ENCODE results near the gene LRCH4. TPM values are rescaled to one million over a fixed set of nuclear protein-coding genes. Genes with fewer than 3 reads are reported as not detected.

LRCH4 gene
- total and polyA plus RNA-seq, 2 of the 13 experiments (the other 11 are each of a cell fraction or from before 2014, with no cell fraction given) = 7.0 to 9.3 TPM

- TF ChIP-seq ZNF513 (CRISPR knock-in tag; conservative IDR thresholded peaks at IDR 0.05) (no peak), ZNF746 (CRISPR knock-in tag; IDR thresholded peaks at IDR 0.05) (no peak), ZSCAN22 (CRISPR knock-in tag; IDR thresholded peaks at IDR 0.05) (no peak), FOSL1 (CRISPR knock-in tag; IDR thresholded peaks at IDR 0.05; ENCODE audit: borderline replicate concordance) (no peak), ZBTB20 (CRISPR knock-in tag; IDR thresholded peaks at IDR 0.05; ENCODE audit: borderline replicate concordance, low read depth) (peak; percentile 56; the same call in 1 of the 2 replicates), TAF15 (IDR thresholded peaks at IDR 0.05; ENCODE audit: low read depth, low read length, poor library complexity, severe bottlenecking) (no peak), ZNF839 (CRISPR knock-in tag; IDR thresholded peaks at IDR 0.05; ENCODE audit: borderline replicate concordance) (no peak), ZNF292 (CRISPR knock-in tag; IDR thresholded peaks at IDR 0.05; ENCODE audit: borderline replicate concordance, low read depth) (0 out of 2 replicates have a peak, but pooled peaks have one; percentile 18), HNRNPUL1 (IDR thresholded peaks at IDR 0.05; ENCODE audit: low read depth, low read length) (no peak)
- TF ChIP-seq, protein P1, sequence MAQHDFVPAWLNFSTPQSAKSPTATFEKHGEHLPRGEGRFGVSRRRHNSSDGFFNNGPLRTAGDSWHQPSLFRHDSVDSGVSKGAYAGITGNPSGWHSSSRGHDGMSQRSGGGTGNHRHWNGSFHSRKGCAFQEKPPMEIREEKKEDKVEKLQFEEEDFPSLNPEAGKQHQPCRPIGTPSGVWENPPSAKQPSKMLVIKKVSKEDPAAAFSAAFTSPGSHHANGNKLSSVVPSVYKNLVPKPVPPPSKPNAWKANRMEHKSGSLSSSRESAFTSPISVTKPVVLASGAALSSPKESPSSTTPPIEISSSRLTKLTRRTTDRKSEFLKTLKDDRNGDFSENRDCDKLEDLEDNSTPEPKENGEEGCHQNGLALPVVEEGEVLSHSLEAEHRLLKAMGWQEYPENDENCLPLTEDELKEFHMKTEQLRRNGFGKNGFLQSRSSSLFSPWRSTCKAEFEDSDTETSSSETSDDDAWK (CRISPR knock-in tag; IDR thresholded peaks at IDR 0.05) = no peak
- TF ChIP-seq, protein P2, sequence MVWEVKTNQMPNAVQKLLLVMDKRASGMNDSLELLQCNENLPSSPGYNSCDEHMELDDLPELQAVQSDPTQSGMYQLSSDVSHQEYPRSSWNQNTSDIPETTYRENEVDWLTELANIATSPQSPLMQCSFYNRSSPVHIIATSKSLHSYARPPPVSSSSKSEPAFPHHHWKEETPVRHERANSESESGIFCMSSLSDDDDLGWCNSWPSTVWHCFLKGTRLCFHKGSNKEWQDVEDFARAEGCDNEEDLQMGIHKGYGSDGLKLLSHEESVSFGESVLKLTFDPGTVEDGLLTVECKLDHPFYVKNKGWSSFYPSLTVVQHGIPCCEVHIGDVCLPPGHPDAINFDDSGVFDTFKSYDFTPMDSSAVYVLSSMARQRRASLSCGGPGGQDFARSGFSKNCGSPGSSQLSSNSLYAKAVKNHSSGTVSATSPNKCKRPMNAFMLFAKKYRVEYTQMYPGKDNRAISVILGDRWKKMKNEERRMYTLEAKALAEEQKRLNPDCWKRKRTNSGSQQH (CRISPR knock-in tag; IDR thresholded peaks at IDR 0.05; ENCODE audit: low read depth) = no peak; the same call in 1 of the 2 replicates
- TF ChIP-seq, protein P3, sequence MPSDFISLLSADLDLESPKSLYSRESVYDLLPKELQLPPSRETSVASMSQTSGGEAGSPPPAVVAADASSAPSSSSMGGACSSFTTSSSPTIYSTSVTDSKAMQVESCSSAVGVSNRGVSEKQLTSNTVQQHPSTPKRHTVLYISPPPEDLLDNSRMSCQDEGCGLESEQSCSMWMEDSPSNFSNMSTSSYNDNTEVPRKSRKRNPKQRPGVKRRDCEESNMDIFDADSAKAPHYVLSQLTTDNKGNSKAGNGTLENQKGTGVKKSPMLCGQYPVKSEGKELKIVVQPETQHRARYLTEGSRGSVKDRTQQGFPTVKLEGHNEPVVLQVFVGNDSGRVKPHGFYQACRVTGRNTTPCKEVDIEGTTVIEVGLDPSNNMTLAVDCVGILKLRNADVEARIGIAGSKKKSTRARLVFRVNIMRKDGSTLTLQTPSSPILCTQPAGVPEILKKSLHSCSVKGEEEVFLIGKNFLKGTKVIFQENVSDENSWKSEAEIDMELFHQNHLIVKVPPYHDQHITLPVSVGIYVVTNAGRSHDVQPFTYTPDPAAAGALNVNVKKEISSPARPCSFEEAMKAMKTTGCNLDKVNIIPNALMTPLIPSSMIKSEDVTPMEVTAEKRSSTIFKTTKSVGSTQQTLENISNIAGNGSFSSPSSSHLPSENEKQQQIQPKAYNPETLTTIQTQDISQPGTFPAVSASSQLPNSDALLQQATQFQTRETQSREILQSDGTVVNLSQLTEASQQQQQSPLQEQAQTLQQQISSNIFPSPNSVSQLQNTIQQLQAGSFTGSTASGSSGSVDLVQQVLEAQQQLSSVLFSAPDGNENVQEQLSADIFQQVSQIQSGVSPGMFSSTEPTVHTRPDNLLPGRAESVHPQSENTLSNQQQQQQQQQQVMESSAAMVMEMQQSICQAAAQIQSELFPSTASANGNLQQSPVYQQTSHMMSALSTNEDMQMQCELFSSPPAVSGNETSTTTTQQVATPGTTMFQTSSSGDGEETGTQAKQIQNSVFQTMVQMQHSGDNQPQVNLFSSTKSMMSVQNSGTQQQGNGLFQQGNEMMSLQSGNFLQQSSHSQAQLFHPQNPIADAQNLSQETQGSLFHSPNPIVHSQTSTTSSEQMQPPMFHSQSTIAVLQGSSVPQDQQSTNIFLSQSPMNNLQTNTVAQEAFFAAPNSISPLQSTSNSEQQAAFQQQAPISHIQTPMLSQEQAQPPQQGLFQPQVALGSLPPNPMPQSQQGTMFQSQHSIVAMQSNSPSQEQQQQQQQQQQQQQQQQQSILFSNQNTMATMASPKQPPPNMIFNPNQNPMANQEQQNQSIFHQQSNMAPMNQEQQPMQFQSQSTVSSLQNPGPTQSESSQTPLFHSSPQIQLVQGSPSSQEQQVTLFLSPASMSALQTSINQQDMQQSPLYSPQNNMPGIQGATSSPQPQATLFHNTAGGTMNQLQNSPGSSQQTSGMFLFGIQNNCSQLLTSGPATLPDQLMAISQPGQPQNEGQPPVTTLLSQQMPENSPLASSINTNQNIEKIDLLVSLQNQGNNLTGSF (CRISPR knock-in tag; IDR thresholded peaks at IDR 0.05) = no peak
- TF ChIP-seq, protein P4, sequence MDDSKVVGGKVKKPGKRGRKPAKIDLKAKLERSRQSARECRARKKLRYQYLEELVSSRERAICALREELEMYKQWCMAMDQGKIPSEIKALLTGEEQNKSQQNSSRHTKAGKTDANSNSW (CRISPR knock-in tag; IDR thresholded peaks at IDR 0.05; ENCODE audit: borderline replicate concordance) = no peak
- TF ChIP-seq, protein P5, sequence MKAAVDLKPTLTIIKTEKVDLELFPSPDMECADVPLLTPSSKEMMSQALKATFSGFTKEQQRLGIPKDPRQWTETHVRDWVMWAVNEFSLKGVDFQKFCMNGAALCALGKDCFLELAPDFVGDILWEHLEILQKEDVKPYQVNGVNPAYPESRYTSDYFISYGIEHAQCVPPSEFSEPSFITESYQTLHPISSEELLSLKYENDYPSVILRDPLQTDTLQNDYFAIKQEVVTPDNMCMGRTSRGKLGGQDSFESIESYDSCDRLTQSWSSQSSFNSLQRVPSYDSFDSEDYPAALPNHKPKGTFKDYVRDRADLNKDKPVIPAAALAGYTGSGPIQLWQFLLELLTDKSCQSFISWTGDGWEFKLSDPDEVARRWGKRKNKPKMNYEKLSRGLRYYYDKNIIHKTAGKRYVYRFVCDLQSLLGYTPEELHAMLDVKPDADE (CRISPR knock-in tag; IDR thresholded peaks at IDR 0.05) = no peak
These were observed 39.6 kb downstream of the LRCH4 start (continued) for GRCh38 chr7:100546129-100546925.

All from HepG2 (cell line).